Fibroblast of the aortic adventitia (primary cell): ENCODE results near the gene DENND5B. TPM values are rescaled to one million over a fixed set of nuclear protein-coding genes. Genes with fewer than 3 reads are reported as not detected.
"Not testable (repeated sequence)": the region's sequence is repeated elsewhere in the genome, so short reads cannot be mapped to it uniquely, and the experiment has no call there.

Experiments used
- DNase-seq: peaks from one replicate; pipeline ENCODE4 v3.0.0-alpha.2; 2010; ENCODE audit warnings: low read depth
- H3K4me3 ChIP-seq: 2 replicates; pipeline ENCODE4 v1.5.1; 2011; ENCODE audit warnings: low read depth, mild to moderate bottlenecking, control low read depth, low read length, moderate library complexity
- CTCF ChIP-seq: IDR thresholded peaks from 2 replicates; pipeline ENCODE4 v1.5.1; 2011; ENCODE audit warnings: mild to moderate bottlenecking, low read length, control low read depth, inconsistent platforms; ENCODE audit not compliant: insufficient read depth
- total RNA-seq: library from RNA; depleted of rRNA; stranded (reverse); fragments of >200 nt; gene quantifications from 2 replicates; pipeline ENCODE4 v1.2.3, GENCODE V29; 2012; ENCODE audit warnings: low replicate concordance

The DENND5B gene
- total RNA-seq, 1 donor: 19.2 TPM

- H3K4me3 ChIP-seq: no peak overlapping the region
- no peak for TF ChIP-seq CTCF
- DNase-seq: peak; percentile 62
Observed at GRCh38 chr12:31558521-31558920, 32.4 kb downstream of the DENND5B start.

GRCh38 chr12:31557707-31558106 is 33.2 kb downstream of the DENND5B start:
- no peak overlapping the region for H3K4me3 ChIP-seq
- DNase-seq: no peak
- no peak for TF ChIP-seq CTCF

- not testable (repeated sequence) for DNase-seq, H3K4me3 ChIP-seq
Observed at GRCh38 chr12:31555466-31555865, 35.5 kb downstream of the DENND5B start.

- not testable (repeated sequence) for H3K4me3 ChIP-seq, DNase-seq
Observed at GRCh38 chr12:31550590-31550989, 40.3 kb downstream of the DENND5B start.

- no peak for TF ChIP-seq CTCF
- no peak overlapping the region for H3K4me3 ChIP-seq
- DNase-seq: peak; percentile 77
Observed at GRCh38 chr12:31536672-31537071, 54.3 kb downstream of the DENND5B start.

GRCh38 chr12:31533470-31533869 is 57.5 kb downstream of the DENND5B start:
- no peak overlapping the region for H3K4me3 ChIP-seq
- TF ChIP-seq CTCF: no peak
- DNase-seq: no peak

GRCh38 chr12:31531893-31532292 is 59.0 kb downstream of the DENND5B start:
- H3K4me3 ChIP-seq: no peak overlapping the region
- DNase-seq: no peak
- TF ChIP-seq CTCF: no peak

GRCh38 chr12:31528095-31528494 is 62.8 kb downstream of the DENND5B start:
- no peak for DNase-seq
- H3K4me3 ChIP-seq: no peak overlapping the region
- TF ChIP-seq CTCF: no peak
